ENCODE results near the gene LAMA5.
A peak's percentile ranks its signal among the peaks of the same experiment; 100 is the strongest.

- TF ChIP-seq ZBTB7A (IDR thresholded peaks at IDR 0.05; ENCODE audit: low read depth) (peak; percentile 50; the same call in 1 of the 2 replicates), MAX (IDR thresholded peaks at IDR 0.05) (0 out of 2 replicates have a peak, but pooled peaks have one; percentile 17), EP300 (IDR thresholded peaks at IDR 0.05; ENCODE audit: borderline replicate concordance) (no peak), REST (IDR thresholded peaks at IDR 0.05; ENCODE audit: low read depth) (no peak), CEBPB (IDR thresholded peaks at IDR 0.05) (no peak), NFIC (IDR thresholded peaks at IDR 0.05) (no peak)
These were observed 48.4 kb downstream of the LAMA5 start for GRCh38 chr20:62318400-62319345.
